OCI-M2 (cell line): ENCODE data around the gene VOPP1.
"Not testable (repeated sequence)": the region's sequence is repeated elsewhere in the genome, so short reads cannot be mapped to it uniquely, and the experiment has no call there.

Source experiments
- DNase-seq: peaks from one replicate; lab custom pipeline; 2025; ENCODE audit not compliant: unreplicated experiment; lab: John Stamatoyannopoulos, UW

The VOPP1 gene

GRCh38 chr7:55490099-55490498 lies 82.2 kb downstream of the VOPP1 start:
- DNase-seq = no peak

DNA sequence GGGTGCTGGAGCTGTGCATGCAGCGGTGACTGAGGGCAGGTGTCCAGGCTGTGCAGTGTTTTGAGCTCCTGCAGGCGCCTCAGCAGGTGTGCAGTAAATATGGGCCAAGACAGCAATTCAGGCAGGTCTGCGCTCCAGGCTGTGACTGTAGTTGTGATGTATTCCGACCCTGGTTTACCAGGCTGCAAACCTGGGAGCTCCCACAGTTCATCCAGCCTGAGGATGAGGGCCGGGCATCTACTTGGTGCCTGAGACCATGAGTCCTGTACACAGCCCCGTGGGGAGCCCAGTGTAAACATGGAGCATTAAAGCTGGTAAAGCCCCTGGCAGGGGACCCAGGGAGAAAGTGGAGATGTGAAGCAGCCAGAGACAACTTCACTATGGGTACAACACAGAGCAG lies 82.8 kb downstream of the VOPP1 start:
- DNase-seq = no peak

DNA sequence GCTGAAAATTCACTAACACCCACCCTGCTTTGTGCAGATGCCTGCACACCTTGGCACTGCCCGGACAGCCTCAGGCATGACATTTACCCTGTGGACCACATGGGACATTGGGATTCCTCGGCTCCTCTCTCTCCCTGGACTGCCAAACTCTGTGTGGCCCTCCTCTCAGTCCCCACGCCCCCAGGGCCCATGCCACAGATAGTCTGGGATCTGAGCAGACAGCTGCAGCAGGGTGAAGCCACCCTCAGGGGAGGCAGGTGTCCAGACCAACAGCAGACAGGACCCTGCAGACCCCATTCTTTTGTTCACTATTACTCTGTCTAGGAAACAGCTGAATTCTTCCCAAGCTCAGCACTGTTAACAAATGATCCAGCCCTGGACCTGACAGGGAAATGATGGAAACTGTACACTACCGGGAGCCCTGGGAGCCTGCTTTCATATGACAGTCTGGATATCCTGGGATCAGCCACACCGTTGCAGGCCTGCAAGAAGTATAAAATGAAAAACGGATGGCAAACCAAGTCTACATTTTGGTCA lies 83.4 kb downstream of the VOPP1 start:
- DNase-seq = no peak

DNA sequence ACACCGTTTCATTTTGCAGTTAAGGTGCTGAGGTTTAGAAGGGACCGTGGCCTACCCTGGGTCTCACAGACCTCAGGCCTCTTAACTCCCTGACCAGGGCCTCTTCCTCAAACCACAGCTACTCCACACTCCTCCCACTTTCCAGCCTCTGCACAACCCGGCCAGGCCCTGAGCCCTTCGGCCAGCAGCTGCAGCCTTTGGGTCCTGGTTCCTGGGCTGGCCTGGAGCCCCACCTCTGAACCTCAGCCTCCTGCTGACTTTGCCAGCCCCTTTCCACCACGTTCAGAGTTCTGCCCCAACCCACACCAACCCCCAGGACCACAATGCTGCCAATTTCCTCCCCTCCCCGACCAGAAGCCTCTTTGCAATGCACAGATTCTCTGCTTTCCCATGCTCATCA lies 84.1 kb downstream of the VOPP1 start:
- no peak for DNase-seq

DNA sequence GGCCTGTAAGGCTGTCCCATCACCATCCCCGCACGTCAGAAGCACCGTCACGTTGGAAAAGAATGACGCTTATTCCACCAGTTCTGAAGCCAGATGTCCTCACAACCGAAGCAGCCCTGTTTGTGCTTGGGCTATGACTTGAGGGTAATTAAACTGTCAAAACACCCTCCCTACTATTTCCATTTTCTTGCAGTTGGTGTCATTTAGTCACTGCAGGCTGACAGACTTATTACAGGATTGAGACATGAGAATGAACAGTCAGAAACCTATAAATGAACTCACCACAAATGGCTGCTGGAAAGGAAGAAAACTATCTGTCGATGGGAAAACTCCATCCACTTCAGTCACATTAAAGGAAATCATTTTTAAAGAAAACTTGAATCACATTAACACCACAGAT lies 85.3 kb downstream of the VOPP1 start:
- no peak for DNase-seq

DNA sequence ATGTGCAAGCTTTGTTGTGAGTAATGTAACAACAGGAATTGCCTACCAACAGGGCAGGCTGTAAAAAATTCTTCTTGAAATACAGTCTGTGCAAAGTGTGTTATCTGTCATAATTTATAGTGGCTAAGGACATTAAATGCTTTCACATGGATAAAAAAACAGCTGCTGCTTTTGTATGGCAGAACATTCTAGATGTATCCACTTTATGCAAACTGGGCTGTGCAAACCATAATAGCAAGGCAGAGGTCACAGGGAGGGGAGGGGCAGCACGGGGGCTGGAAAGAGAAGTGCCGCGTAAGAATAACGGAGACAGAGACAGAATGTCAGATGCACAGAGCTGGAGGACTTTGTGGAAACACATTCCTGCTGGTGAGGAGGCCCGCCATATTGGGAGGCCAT lies 86.1 kb downstream of the VOPP1 start:
- no peak for DNase-seq

- DNase-seq = no peak
Measured at GRCh38 chr7:55485501-55486191, 86.7 kb downstream of the VOPP1 start.

DNA sequence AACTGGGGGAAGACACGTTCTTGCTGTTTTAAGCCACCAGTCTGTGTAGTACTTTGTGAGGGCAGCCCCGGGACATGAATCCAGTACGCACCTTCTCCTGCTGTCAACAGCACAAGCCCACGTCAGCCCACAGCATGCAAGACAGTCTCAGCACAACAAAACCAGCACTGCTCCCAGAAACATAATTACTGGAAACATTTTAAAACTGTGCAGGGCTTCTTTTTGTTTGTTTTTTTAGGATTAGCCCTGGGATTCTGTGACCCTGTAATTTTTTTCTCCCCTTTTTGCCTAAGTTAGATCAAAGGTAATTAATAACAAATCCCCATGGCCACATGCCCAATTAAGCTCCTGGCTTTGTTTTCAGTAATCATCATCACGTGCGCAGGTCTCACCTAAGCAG lies 87.5 kb downstream of the VOPP1 start:
- DNase-seq = no peak

DNA sequence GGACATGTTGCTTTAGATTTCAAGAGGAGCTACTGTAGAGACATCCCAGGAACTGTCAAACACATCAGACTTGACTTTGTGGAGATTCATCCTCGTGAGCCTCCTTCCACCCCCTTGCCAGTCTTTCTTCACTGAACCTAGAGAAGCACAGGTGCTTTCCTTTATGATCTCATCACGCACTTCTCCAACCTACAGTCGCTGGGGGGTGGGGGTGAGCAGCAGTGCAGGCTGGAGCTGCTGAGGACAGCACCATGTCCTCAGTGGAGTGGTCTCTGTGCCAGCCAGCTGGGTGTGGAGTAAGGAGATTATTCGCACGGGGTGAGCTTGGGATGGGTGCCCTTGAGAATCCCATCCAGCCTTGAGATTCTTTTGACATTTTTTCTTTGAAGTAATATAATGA lies 88.1 kb downstream of the VOPP1 start:
- no peak for DNase-seq

DNA sequence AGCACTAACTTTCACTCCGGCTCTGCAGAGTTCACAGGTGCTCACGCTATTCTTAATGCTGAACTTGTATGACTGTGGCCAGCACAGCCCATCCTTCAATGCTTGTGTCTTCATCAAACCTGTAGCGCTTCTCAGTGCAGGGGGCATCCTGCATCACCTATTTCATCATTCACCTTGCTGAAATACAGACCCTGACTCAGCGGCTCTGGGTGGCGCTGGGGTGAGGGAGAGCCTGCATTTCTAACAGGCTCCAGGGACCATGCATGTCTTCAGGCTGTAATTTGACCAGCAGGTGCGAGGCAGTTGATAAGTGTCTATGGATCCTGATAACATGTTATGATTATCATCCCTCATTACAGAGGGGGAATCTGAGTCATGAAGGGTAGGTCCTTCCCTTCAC lies 89.3 kb downstream of the VOPP1 start:
- DNase-seq = no peak

DNA sequence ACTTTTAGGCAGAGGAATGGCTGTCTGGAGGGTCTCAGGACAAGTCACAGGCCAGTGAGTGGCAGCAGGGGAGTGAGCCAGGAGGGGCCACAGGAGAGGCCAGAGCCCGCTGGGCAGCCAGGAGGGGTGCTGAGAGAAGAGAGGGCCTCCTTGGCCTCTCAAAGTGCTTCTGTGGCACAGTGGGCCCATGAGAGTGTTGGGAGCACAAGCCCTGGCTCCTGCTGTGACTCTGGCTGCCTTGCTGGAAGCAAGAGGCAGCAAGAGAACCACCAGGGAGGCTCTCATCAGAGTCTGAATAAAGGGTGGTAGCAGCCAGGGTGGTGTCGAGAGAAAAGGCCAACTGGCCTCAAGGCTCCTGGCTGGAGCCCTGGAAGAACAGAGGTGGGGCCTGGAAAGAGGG lies 91.1 kb downstream of the VOPP1 start:
- DNase-seq = no peak

- no peak for DNase-seq
Measured at GRCh38 chr7:55478700-55479099, 93.6 kb downstream of the VOPP1 start.

DNA sequence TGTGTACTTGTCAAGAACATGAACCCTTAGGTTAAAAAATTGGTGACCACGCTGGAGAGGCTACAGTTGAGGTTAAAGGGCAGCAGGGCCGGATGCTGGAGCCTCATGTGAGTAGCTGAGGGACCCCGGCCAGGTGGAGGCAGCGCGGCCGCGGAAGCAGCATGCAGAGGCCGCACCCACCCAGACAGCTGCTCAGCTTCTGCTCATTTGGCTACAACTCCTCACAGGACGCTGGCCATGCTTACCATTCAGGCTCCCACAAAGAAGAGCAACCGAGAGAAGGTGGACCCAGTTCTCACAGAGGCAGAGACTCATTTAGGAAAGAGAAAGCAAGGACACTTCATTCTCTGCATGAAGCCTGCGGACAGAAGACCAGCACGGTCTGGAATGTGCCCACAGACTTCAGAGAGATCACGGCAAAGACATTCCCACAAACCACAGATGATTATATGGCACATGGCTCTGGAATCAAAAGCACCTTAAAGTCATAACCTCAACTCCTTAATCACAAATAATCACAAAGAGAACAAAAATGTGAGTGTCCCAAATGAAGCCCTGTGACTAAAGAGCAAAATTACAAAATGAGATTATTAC lies 94.4 kb downstream of the VOPP1 start:
- no peak for DNase-seq

- DNase-seq = no peak
Measured at GRCh38 chr7:55476852-55477780, 95.2 kb downstream of the VOPP1 start.

- no peak for DNase-seq
Measured at GRCh38 chr7:55475855-55476803, 96.2 kb downstream of the VOPP1 start.

DNA sequence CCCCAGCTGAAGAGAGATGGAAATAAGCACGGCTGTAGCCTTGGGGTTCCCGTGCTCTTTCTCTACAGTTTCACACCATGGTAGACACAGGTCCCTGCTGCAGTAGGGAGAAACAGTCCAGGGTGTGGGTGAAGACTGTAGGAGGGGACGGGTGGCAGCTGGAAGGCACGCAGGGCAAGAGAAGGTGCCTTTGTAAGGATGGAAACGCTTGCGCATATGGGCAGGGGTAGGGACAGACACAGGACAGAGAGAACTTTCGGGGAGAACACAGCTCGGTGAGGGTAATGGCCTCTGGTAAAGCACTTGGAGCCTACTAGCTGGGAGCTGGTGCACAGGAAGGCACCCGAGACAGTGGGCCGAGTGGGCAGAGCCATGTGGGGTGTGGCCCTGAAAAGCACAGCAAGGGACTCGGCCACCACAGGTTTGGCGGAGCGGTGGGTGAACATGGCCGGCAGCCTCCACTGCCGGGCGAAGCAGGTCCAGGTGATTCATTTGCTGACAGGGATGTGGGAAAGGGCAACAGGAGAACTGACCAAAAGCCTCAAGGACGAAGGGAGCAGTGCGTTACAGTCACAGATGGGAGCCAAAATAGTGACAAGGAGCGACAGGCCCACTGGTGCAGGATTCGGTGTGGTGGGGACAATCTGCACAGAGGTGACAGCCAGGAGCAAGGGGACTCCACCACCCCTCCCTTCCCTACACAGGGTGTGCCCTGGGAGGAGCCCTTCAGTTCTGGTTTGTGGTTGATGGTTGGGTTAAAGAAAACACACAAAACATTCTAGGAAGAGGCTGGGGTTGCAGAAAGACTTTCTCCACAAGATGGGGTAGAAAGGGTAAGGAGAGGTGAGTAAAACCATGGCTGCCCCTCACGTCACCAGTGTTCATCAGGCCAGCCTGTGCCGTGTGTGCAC lies 97.1 kb downstream of the VOPP1 start:
- no peak for DNase-seq

GRCh38 chr7:55473932-55474331 lies 98.4 kb downstream of the VOPP1 start:
- no peak for DNase-seq

DNA sequence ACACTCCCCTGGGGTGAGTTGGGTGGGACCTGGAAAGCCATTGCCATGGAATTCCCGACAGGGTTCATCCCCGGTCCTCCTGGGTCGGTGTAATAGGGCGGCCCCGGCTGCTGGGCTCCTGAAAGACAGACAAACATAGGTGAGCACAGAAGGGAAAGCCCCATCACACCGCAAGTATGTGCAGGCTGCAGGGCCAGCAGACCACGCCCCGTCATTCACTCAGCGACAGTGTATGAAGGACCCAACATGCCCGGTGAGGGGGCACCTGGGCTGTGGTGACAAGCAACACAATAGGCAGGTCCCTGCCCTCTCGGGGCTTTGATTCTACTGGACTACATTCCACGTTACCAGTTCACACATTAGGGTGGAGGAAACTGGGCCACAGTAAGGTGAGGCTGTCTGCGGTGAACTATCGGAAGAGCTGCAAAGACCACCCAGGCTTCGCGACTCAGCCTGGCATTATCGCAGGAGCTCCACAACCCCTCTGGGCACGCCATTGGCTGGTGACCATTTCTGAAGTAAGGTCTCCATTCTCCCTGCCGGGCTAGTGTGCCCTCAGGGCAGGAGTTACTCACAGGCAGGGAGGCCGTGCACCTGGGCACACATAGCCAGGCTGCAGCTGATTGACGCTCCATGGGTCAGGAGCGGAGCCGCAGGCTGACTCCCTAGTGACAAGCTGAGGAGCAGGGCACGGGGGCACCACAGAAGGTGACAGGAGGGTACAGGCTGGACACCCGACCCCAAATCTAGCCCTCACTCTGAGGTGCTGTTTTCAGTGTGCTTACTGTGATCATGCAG lies 99.2 kb downstream of the VOPP1 start:
- no peak for DNase-seq

- DNase-seq = not testable (repeated sequence)
Measured at GRCh38 chr7:55472406-55472805, 99.9 kb downstream of the VOPP1 start.
